K562 (cell line): Measurements from ENCODE around the gene TEPSIN. TPM values are rescaled to one million over a fixed set of nuclear protein-coding genes. Genes with fewer than 3 reads are reported as not detected.

Source experiments
- ATAC-seq: fragments of 200-7000 bp; cut with Tn5 transposase; 3 replicates; pipeline ENCODE4 v1.9.1; 2020; ENCODE audit warnings: moderate library complexity
- BruUV-seq: library from RNA; stranded (reverse); fragments of 400-500 nt; replicated peaks from 2 replicates; lab custom pipeline; 2021; lab: Mats Ljungman, UMichigan
- CTCF ChIA-PET: fragments of 300-600 bp; formaldehyde crosslinking; extraction: SDS; loops from one replicate; lab custom pipeline; 2021; ENCODE audit warnings: low intra/inter-chr PET ratio; lab: Yijun Ruan, JAX
- POLR2A ChIA-PET: fragments of 300-600, 350-650 bp; sonication (Branson Sonifier 250); formaldehyde crosslinking; extraction: SDS; loops from one replicate; lab custom pipeline; 2021; ENCODE audit warnings: antibody characterized with exemption, inconsistent platforms; lab: Yijun Ruan, JAX
- DNase-seq, 4 experiments: peaks; one replicate each; pipeline versions ENCODE4 v3.0.0 to v3.0.0-alpha.2; 2011 to 2018; ENCODE audit warnings: low spot score in 3 of 4, mixed read lengths in 3 of 4; ENCODE audit errors: extremely low read depth in 1 of 4
- FAIRE-seq: peaks from 2 replicates; lab custom pipeline; 2011; peaks lifted over from hg19 to GRCh38; lab: Jason Lieb, UNC
- H2AFZ ChIP-seq: 2 replicates; pipeline ENCODE4 v1.6.0; 2011; ENCODE audit warnings: low read depth, low read length, control low read depth, inconsistent platforms
- H3K27ac ChIP-seq: fragments of 200-600 bp; 3 replicates; pipeline ENCODE4 v1.8.0; 2011; ENCODE audit warnings: low read depth, mild to moderate bottlenecking, control low read depth, inconsistent platforms, low read length, moderate library complexity, mixed read lengths; ENCODE audit errors: extremely low read depth
- H3K27me3 ChIP-seq, 2 experiments: fragments of 300-600 bp in 1 of 2; 2 replicates in 1 of 2; 3 replicates in 1 of 2; pipeline versions ENCODE4 v1.6.0 to v1.8.0; 2011; ENCODE audit warnings: inconsistent platforms in 2 of 2, low read length in 2 of 2, mild to moderate bottlenecking in 1 of 2, mixed read lengths in 1 of 2, moderate library complexity in 1 of 2; ENCODE audit not compliant: control insufficient read depth in 2 of 2, insufficient read depth in 2 of 2
- H3K36me3 ChIP-seq: fragments of 300-600 bp; 3 replicates; pipeline ENCODE4 v1.8.0; 2011; ENCODE audit warnings: mild to moderate bottlenecking, low read length, inconsistent platforms; ENCODE audit not compliant: control insufficient read depth, insufficient read depth
- H3K4me1 ChIP-seq, 2 experiments: fragments of 200-600 bp in 1 of 2; replicated peaks in 1 of 2; 2 replicates in 1 of 2; 3 replicates in 1 of 2; pipeline versions ENCODE4 v1.5.1 to v1.8.0; 2011; ENCODE audit warnings: inconsistent platforms in 2 of 2, low read length in 2 of 2, mild to moderate bottlenecking in 1 of 2, mixed read lengths in 1 of 2, moderate library complexity in 1 of 2; ENCODE audit not compliant: control insufficient read depth in 2 of 2, insufficient read depth in 2 of 2
- H3K4me2 ChIP-seq: 2 replicates; pipeline ENCODE4 v1.6.1; 2011; ENCODE audit warnings: low read length, control low read depth, inconsistent platforms, mixed read lengths; ENCODE audit not compliant: insufficient read depth
- H3K4me3 ChIP-seq: fragments of 200-600 bp; sonication (generic), shearing (Covaris generic); 2 replicates; pipeline ENCODE4 v1.5.1; 2016; ENCODE audit warnings: control low read depth, inconsistent platforms
- H3K79me2 ChIP-seq: fragments of 200-600 bp; 3 replicates; pipeline ENCODE4 v1.8.0; 2011; ENCODE audit warnings: low read length, inconsistent platforms; ENCODE audit not compliant: control insufficient read depth, insufficient read depth
- H3K9ac ChIP-seq, 2 experiments: 2 replicates each; pipeline versions ENCODE4 v1.6.0 to v1.6.1; 2011; ENCODE audit warnings: low read depth in 2 of 2, low read length in 2 of 2, control low read depth in 1 of 2, inconsistent platforms in 1 of 2, mild to moderate bottlenecking in 1 of 2, mixed read lengths in 1 of 2; ENCODE audit not compliant: insufficient read depth in 1 of 2
- H3K9me1 ChIP-seq: one replicate; pipeline ENCODE4 v1.6.0; 2011; ENCODE audit warnings: inconsistent platforms, mild to moderate bottlenecking, low read length, moderate library complexity; ENCODE audit not compliant: control insufficient read depth, insufficient read depth
- H3K9me3 ChIP-seq: replicated peaks from 2 replicates; pipeline ENCODE4 v1.5.1; 2011; ENCODE audit warnings: low read depth, low read length, inconsistent platforms; ENCODE audit not compliant: control insufficient read depth, insufficient read depth
- H4K20me1 ChIP-seq: replicated peaks from 2 replicates; pipeline ENCODE4 v1.6.1; 2011; ENCODE audit warnings: low read length, inconsistent platforms, mixed read lengths; ENCODE audit not compliant: control insufficient read depth, insufficient read depth
- GATA2 ChIP-seq: sonication (generic); formaldehyde crosslinking; IDR thresholded peaks from 2 replicates; pipeline ENCODE4 v1.4.0; 2020; ENCODE audit warnings: mild to moderate bottlenecking, missing genetic modification reagents
- HDAC3 ChIP-seq: fragments of 450-650 bp; IDR thresholded peaks from 2 replicates; pipeline ENCODE4 v1.6.1; 2018; ENCODE audit warnings: borderline replicate concordance, mild to moderate bottlenecking, moderate library complexity; ENCODE audit not compliant: partially characterized antibody
- LEF1 ChIP-seq: fragments of 450-650 bp; IDR thresholded peaks from 2 replicates; pipeline ENCODE4 v1.6.1; 2016; ENCODE audit warnings: mild to moderate bottlenecking
- MAFK ChIP-seq: IDR thresholded peaks from 2 replicates; pipeline ENCODE4 v1.6.1; 2011; ENCODE audit warnings: low read length, improper control_type of control experiment
- POLR2G ChIP-seq: fragments of 200-400 bp; formaldehyde crosslinking; IDR thresholded peaks from 2 replicates; pipeline ENCODE4 v1.6.1; 2017; ENCODE audit warnings: low read depth, mild to moderate bottlenecking, antibody characterized with exemption, low read length, moderate library complexity
- YBX1 ChIP-seq: fragments of 450-650 bp; IDR thresholded peaks from 2 replicates; pipeline ENCODE4 v1.7.1; 2016; ENCODE audit warnings: mild to moderate bottlenecking
- ZNF12 ChIP-seq: sonication (generic); formaldehyde crosslinking; IDR thresholded peaks from 2 replicates; pipeline ENCODE4 v1.4.0; 2020; ENCODE audit warnings: mild to moderate bottlenecking, missing genetic modification reagents
- WGBS: fragments of 100-300 bp; shearing (Covaris generic); methylation state at CpG from one replicate; pipeline ENCODE4 v1.1.6; 2016; ENCODE audit warnings: low coverage, mixed read lengths; ENCODE audit not compliant: insufficient coverage; ENCODE audit errors: missing lambda C conversion rate; 5-methylcytosine and 5-hydroxymethylcytosine counted together
- in situ Hi-C: fragments of 300-500 bp; cut with MboI; formaldehyde crosslinking; loops from 4 replicates; pipeline ENCODE4 v1.15.0; 2018; ENCODE audit warnings: inconsistent platforms, mixed read lengths
- intact Hi-C: fragments of 100-400 bp; cut with micrococcal nuclease; formaldehyde crosslinking; loops from 2 replicates; pipeline ENCODE4 v1.14.2; 2022
- polyA plus RNA-seq, 8 experiments: library from polyadenylated mRNA; depleted of rRNA in 4 of 8; stranded (reverse) in 5 of 8; unstranded in 3 of 8; fragments of >200 nt; fragmentation: Nextera tagmentation in 2 of 8; fragmentation: Illumina TruSeq in 1 of 8; extraction: Ambion mirVana in 2 of 8; extraction: Trizol in 1 of 8; gene quantifications; 2 replicates each; pipeline versions ENCODE4 v1.2.1 to v1.2.3, GENCODE V29; 2011 to 2014; ENCODE audit warnings: inconsistent platforms in 1 of 8, missing spikeins in 1 of 8
- total RNA-seq, 7 experiments: library from RNA; depleted of rRNA in 6 of 7; stranded (reverse); fragments of >200 nt in 6 of 7; fragmentation: Illumina TruSeq in 2 of 7; extraction: Trizol in 2 of 7; gene quantifications; 2 replicates each; pipeline versions ENCODE4 v1.2.1 to v1.2.3, GENCODE V29; 2011 to 2021; ENCODE audit warnings: low replicate concordance in 1 of 7

Gene TEPSIN
- total and polyA plus RNA-seq, 9 of the 15 experiments (the other 6 are each of a cell fraction or from before 2014, with no cell fraction given) = 0.80 to 29.8 (median 5.3) TPM

GRCh38 chr17:81184555-81184954 is 54.3 kb downstream of the TEPSIN start (continued):
- no peak for TF ChIP-seq YBX1

- Histone ChIP-seq H3K27ac (no peak overlapping the region), H3K9me3 (no peaks in the 10 kb centered on the region), H3K9ac (no peak overlapping the region), H4K20me1 (no peaks in the 10 kb centered on the region; the same call in 1 of the 2 replicates), H3K4me1 (peaks cover 0 to 64% of the 10 kb centered on the region in 2 experiments; a peak in 2 of 5 replicates), H3K27me3 (peaks cover 16 to 46% of the 10 kb centered on the region in 2 experiments; a peak in 4 of 5 replicates), H3K4me2 (no peak overlapping the region), H3K36me3 (no peaks in the 10 kb centered on the region), H3K9me1 (no peaks in the 10 kb centered on the region), H3K79me2 (no peaks in the 10 kb centered on the region), H2AFZ (no peak overlapping the region), H3K4me3 (no peak overlapping the region)
- intact Hi-C loops (no loop called here), in situ Hi-C loops (no loop called here)
- no peak for ATAC-seq
- TF ChIP-seq ZNF12 = peak; percentile 97
- peak; percentile 35; the same call in 1 of the 2 replicates for TF ChIP-seq POLR2G
- TF ChIP-seq MAFK = no peak
- no peak for TF ChIP-seq LEF1
- CTCF ChIA-PET = no interaction called here
- no TSS peak for BruUV-seq
- POLR2A ChIA-PET = no interaction called here
- 12% methylated on average over 11 of the region's 11 CpGs for WGBS
- FAIRE-seq = no peak
- DNase-seq = no peak
Measured at GRCh38 chr17:81183807-81184206, 55.0 kb downstream of the TEPSIN start.

DNA sequence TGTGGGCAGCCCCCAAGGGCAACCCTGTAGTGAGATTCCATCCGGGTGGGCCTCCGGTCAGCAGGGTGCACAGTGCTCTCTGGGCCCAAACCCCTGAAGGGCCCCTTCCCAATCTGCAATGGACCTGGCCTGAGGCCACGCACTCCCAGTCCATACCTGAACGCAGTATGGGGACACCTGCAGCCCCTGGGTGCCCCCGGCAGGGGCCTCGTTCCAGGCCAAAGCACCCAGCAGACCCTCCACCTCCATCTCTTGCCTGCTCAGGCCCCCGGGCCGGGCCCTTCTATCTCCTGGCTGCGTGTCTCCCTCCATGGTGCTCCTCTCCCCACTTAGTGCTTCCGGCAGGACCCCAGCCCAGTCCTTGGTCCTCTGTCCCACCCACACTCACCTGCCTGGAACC is 55.5 kb downstream of the TEPSIN start:
- Histone ChIP-seq H3K9me1 (no peaks in the 10 kb centered on the region), H3K9ac (no peak overlapping the region; a peak in 1 of 4 replicates), H3K36me3 (no peaks in the 10 kb centered on the region), H3K27me3 (peaks cover 16 to 51% of the 10 kb centered on the region in 2 experiments; a peak in 4 of 5 replicates), H3K27ac (no peak overlapping the region), H3K4me2 (no peak overlapping the region), H3K9me3 (no peaks in the 10 kb centered on the region), H2AFZ (no peak overlapping the region), H3K4me1 (peaks cover 0 to 64% of the 10 kb centered on the region in 2 experiments; a peak in 2 of 5 replicates), H4K20me1 (no peaks in the 10 kb centered on the region; the same call in 1 of the 2 replicates), H3K4me3 (no peak overlapping the region), H3K79me2 (no peaks in the 10 kb centered on the region)
- WGBS = 28% methylated on average over 10 of the region's 10 CpGs
- ATAC-seq = no peak
- peak; percentile 26; the same call in 1 of the 2 replicates for TF ChIP-seq POLR2G
- no peak for TF ChIP-seq GATA2 (CRISPR knock-in tag)
- TF ChIP-seq HDAC3 = no peak
- DNase-seq = no peak
- intact Hi-C loops (no loop called here), in situ Hi-C loops (no loop called here)
- ChIA-PET POLR2A (no interaction called here), CTCF (no interaction called here)
- BruUV-seq = no TSS peak
- no peak for FAIRE-seq
